ENCODE measurements around the gene JAML. TPM values are rescaled to one million over a fixed set of nuclear protein-coding genes. Genes with fewer than 3 reads are reported as not detected.

Gene JAML
- total and polyA plus RNA-seq, 2 of the 13 experiments (the other 11 are each of a cell fraction or from before 2014, with no cell fraction given): 2.0 to 3.3 TPM

DNA sequence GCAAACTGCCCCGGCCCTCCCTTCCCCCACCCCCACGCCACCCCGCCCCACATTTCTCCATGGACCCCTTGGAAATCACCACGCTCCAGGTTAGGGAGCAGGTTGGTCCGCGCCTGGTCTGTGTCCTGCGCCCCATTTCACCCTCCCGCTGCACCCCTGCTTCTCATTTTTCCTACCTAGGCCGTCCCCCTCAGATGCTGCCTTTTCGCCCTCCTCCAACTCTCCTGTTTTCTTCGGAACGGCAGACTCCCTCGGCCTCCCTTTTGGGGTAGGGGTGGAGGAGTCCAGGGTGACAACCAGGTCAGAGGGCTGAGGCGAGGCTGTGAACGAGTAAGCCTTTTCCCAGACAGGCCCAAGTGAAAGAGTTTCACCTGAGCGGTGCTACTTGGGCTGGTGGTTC, 71.3 kb downstream of the JAML start:
- Histone ChIP-seq H3K27ac (ENCODE audit: extremely low read length, insufficient read depth, low read length) (no peak overlapping the region), H3K9ac (ENCODE audit: insufficient read depth, low read depth, low read length) (no peak overlapping the region), H3K27me3 (ENCODE audit: control insufficient read depth in 1 of 2, insufficient read depth in 2 of 2, low read length in 2 of 2) (peaks cover 26 to 93% of the 10 kb centered on the region in 2 experiments), H3K4me2 (ENCODE audit: low read depth, low read length) (no peak overlapping the region), H3K4me1 (ENCODE audit: insufficient read depth, low read length) (peaks cover 26% of the 10 kb centered on the region), H2AFZ (ENCODE audit: low read length) (no peak overlapping the region), H3K4me3 (replicated peaks in 1 of 3; ENCODE audit: insufficient read depth in 1 of 3, low read depth in 2 of 3, low read length in 3 of 3) (no peak overlapping the region), H3K9me3 (ENCODE audit: low read length) (no peaks in the 10 kb centered on the region), H3K36me3 (replicated peaks in 1 of 2; ENCODE audit: control insufficient read depth in 1 of 2, insufficient read depth in 2 of 2, low read length in 2 of 2) (no peaks in the 10 kb centered on the region), H4K20me1 (ENCODE audit: insufficient read depth, low read length) (no peaks in the 10 kb centered on the region), H3K79me2 (ENCODE audit: insufficient read depth, low read length) (no peaks in the 10 kb centered on the region)
- ChIA-PET POLR2A (no interaction called here), CTCF (ENCODE audit: low intra/inter-chr PET ratio, low total read pairs) (no interaction called here)
- in situ Hi-C loops (cut with HindIII; ENCODE audit: extremely low pct_ligation_motif_present, low pct_unique_long_range_greater_than_20kb): no loop called here
- no peak for ATAC-seq
- no peak for FAIRE-seq
- DNase-seq (ENCODE audit: low spot score): no peak
- no TSS peak for BruUV-seq (replicated peaks)
- intact Hi-C loops (cut with micrococcal nuclease; ENCODE audit: unreplicated experiment): no loop called here
- TF ChIP-seq YEATS2 (CRISPR knock-in tag; IDR thresholded peaks at IDR 0.05; ENCODE audit: borderline replicate concordance) (no peak), POLR2AphosphoS2 (IDR thresholded peaks at IDR 0.05; ENCODE audit: low read depth, low read length) (no peak), FOSL2 (CRISPR knock-in tag; IDR thresholded peaks at IDR 0.05) (no peak), ZBTB2 (CRISPR knock-in tag; IDR thresholded peaks at IDR 0.05; ENCODE audit: low read depth) (no peak), HOXA7 (CRISPR knock-in tag; IDR thresholded peaks at IDR 0.05) (no peak), ETV5 (CRISPR knock-in tag; IDR thresholded peaks at IDR 0.05; ENCODE audit: borderline replicate concordance) (no peak), KLF13 (CRISPR knock-in tag; IDR thresholded peaks at IDR 0.05) (no peak), ZSCAN30 (CRISPR knock-in tag; IDR thresholded peaks at IDR 0.05) (no peak), KAT8 (CRISPR knock-in tag; IDR thresholded peaks at IDR 0.05) (no peak), ZNF335 (CRISPR knock-in tag; IDR thresholded peaks at IDR 0.05) (no peak), THAP9 (CRISPR knock-in tag; IDR thresholded peaks at IDR 0.05; ENCODE audit: borderline replicate concordance) (no peak), ARID2 (CRISPR knock-in tag; IDR thresholded peaks at IDR 0.05; ENCODE audit: borderline replicate concordance) (no peak)
- 76% methylated on average over 16 of the region's 16 CpGs for WGBS (ENCODE audit: low lambda C conversion rate)
